PC-9 (cell line): Measurements from ENCODE around the gene STARD13. TPM values are rescaled to one million over a fixed set of nuclear protein-coding genes. Genes with fewer than 3 reads are reported as not detected.

Source experiments
- BruUV-seq: library from RNA; stranded (reverse); fragments of 400-500 nt; replicated peaks from 2 replicates; lab custom pipeline; 2021; lab: Mats Ljungman, UMichigan
- CTCF ChIA-PET: fragments of 300-600 bp; sonication (Branson Sonifier 250); formaldehyde crosslinking; loops from one replicate; lab custom pipeline; 2022; ENCODE audit warnings: antibody characterized with exemption; lab: Charles Lee
- POLR2A ChIA-PET: fragments of 300-600 bp; sonication (Branson Sonifier 250); formaldehyde crosslinking; loops from one replicate; lab custom pipeline; 2022; ENCODE audit warnings: antibody characterized with exemption; ENCODE audit not compliant: unreplicated experiment; lab: Charles Lee
- DNase-seq, 2 experiments: peaks; one replicate each; pipeline versions ENCODE4 v3.0.0 to v3.0.0-alpha.2; 2015 to 2022; ENCODE audit warnings: mixed read lengths in 1 of 2
- H2AFZ ChIP-seq: fragments of 200-600 bp; sonication (generic); 2 replicates; pipeline ENCODE4 v1.8.1; 2017; ENCODE audit warnings: antibody characterized with exemption
- H3F3A ChIP-seq: fragments of 200-600 bp; sonication (generic); 2 replicates; pipeline ENCODE4 v1.8.1; 2017; ENCODE audit warnings: antibody characterized with exemption, mild to moderate bottlenecking, low read depth; ENCODE audit not compliant: insufficient read depth
- H3K27ac ChIP-seq: fragments of 200-600 bp; sonication (generic); 2 replicates; pipeline ENCODE4 v1.6.1; 2016; ENCODE audit warnings: mixed run types
- H3K27me3 ChIP-seq: fragments of 200-600 bp; sonication (generic); 2 replicates; pipeline ENCODE4 v1.6.1; 2016; ENCODE audit warnings: low read depth, mixed run types; ENCODE audit not compliant: insufficient read depth
- H3K36me3 ChIP-seq: fragments of 200-600 bp; sonication (generic); 2 replicates; pipeline ENCODE4 v1.6.1; 2016; ENCODE audit warnings: low read depth, mixed run types
- H3K4me1 ChIP-seq: fragments of 200-600 bp; sonication (generic); replicated peaks from 2 replicates; pipeline ENCODE4 v1.6.1; 2016; ENCODE audit warnings: mixed run types; ENCODE audit not compliant: insufficient read depth
- H3K4me2 ChIP-seq: fragments of 200-600 bp; sonication (generic); 2 replicates; pipeline ENCODE4 v1.6.1; 2017; ENCODE audit warnings: mixed run types
- H3K4me3 ChIP-seq: fragments of 200-600 bp; sonication (generic); 2 replicates; pipeline ENCODE4 v1.6.1; 2016; ENCODE audit warnings: mixed run types
- H3K79me2 ChIP-seq: fragments of 200-600 bp; sonication (generic); 2 replicates; pipeline ENCODE4 v1.6.1; 2017; ENCODE audit warnings: low read depth, mixed run types
- H3K9me2 ChIP-seq: fragments of 200-600 bp; sonication (generic); 2 replicates; pipeline ENCODE4 v1.8.1; 2017; ENCODE audit warnings: mild to moderate bottlenecking; ENCODE audit not compliant: insufficient read depth
- H3K9me3 ChIP-seq: fragments of 200-600 bp; sonication (generic); 2 replicates; pipeline ENCODE4 v1.8.1; 2016; ENCODE audit warnings: low read depth; ENCODE audit not compliant: insufficient read depth
- H4K20me1 ChIP-seq: fragments of 200-600 bp; sonication (generic); 2 replicates; pipeline ENCODE4 v1.8.1; 2017; ENCODE audit not compliant: insufficient read depth
- EZH2 ChIP-seq: fragments of 200-600 bp; sonication (generic); IDR thresholded peaks from 2 replicates; pipeline ENCODE4 v1.8.0; 2017; ENCODE audit warnings: antibody characterized with exemption, low read depth
- intact Hi-C: fragments of 100-400 bp; cut with micrococcal nuclease; formaldehyde crosslinking; loops from one replicate; pipeline ENCODE4 v1.10.0; 2022; ENCODE audit not compliant: unreplicated experiment
- total RNA-seq: library from RNA; stranded (reverse); gene quantifications from 2 replicates; pipeline ENCODE4 v1.2.3, GENCODE V29; 2021
- TF ChIP-seq, protein P1 (sequence below): fragments of 200-600 bp; sonication (generic); conservative IDR thresholded peaks from 2 replicates; pipeline ENCODE4 v1.6.1; 2017; ENCODE audit warnings: mixed run types, antibody characterized with exemption, mild to moderate bottlenecking, moderate library complexity

STARD13 gene
- total RNA-seq, 1 experiment from 2014 or later: 19.6 TPM

- DNase-seq: peak in 1 of 2 experiments; percentile 40
- Histone ChIP-seq H3K9me2 (no peaks in the 10 kb centered on the region), H3K27ac (no peak overlapping the region), H3F3A (no peaks in the 10 kb centered on the region), H3K4me2 (peak overlapping the region; percentile 4; the same call in 1 of the 2 replicates), H3K9me3 (peaks cover 6% of the 10 kb centered on the region; the same call in 1 of the 2 replicates), H2AFZ (no peak overlapping the region), H3K4me1 (peaks cover 18% of the 10 kb centered on the region), H3K36me3 (peaks cover 25% of the 10 kb centered on the region), H3K27me3 (no peaks in the 10 kb centered on the region), H4K20me1 (no peaks in the 10 kb centered on the region), H3K4me3 (no peak overlapping the region), H3K79me2 (peaks cover 68% of the 10 kb centered on the region)
- TF ChIP-seq, protein P1, sequence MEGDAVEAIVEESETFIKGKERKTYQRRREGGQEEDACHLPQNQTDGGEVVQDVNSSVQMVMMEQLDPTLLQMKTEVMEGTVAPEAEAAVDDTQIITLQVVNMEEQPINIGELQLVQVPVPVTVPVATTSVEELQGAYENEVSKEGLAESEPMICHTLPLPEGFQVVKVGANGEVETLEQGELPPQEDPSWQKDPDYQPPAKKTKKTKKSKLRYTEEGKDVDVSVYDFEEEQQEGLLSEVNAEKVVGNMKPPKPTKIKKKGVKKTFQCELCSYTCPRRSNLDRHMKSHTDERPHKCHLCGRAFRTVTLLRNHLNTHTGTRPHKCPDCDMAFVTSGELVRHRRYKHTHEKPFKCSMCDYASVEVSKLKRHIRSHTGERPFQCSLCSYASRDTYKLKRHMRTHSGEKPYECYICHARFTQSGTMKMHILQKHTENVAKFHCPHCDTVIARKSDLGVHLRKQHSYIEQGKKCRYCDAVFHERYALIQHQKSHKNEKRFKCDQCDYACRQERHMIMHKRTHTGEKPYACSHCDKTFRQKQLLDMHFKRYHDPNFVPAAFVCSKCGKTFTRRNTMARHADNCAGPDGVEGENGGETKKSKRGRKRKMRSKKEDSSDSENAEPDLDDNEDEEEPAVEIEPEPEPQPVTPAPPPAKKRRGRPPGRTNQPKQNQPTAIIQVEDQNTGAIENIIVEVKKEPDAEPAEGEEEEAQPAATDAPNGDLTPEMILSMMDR: no peak
- no peak for TF ChIP-seq EZH2
- BruUV-seq: no TSS peak
- ChIA-PET CTCF (no interaction called here), POLR2A (no interaction called here)
- intact Hi-C loops: no loop called here
Measured at GRCh38 chr13:33270895-33271538, 14.5 kb downstream of the STARD13 start.

DNA sequence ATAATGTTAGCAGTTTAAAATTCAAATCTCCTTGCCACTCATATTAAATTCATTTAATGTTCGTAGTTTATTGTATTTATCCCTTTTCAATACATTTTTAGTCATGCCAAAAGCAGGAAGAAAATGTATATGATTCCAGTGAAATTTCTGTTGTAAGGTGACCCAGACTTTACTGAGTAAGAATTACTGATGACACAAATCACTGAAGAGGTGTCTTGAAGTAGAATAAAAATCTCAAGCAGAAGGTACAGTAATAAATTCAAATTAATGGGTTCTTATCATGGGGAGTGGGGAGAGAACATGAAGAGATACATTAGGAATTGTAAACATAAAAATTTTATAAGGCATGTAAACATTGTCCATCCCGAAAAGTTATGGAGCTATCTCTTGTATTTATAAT is 19.9 kb downstream of the STARD13 start:
- Histone ChIP-seq H3K9me2 (no peaks in the 10 kb centered on the region), H3K79me2 (peaks cover 57% of the 10 kb centered on the region), H3K4me2 (peak overlapping the region; percentile 25; the same call in 1 of the 2 replicates), H3K27me3 (no peaks in the 10 kb centered on the region), H2AFZ (no peak overlapping the region), H3F3A (peaks cover 24% of the 10 kb centered on the region), H3K4me1 (peaks cover 48% of the 10 kb centered on the region), H3K9me3 (no peaks in the 10 kb centered on the region), H3K36me3 (peaks cover 13% of the 10 kb centered on the region; the same call in 1 of the 2 replicates), H3K4me3 (no peak overlapping the region), H3K27ac (peak overlapping the region; percentile 13; the same call in 1 of the 2 replicates), H4K20me1 (no peaks in the 10 kb centered on the region)
- POLR2A ChIA-PET: no interaction called here
- intact Hi-C loops: no loop called here
- BruUV-seq: no TSS peak
- CTCF ChIA-PET: no interaction called here
- no peak for DNase-seq
- no peak for TF ChIP-seq EZH2
- TF ChIP-seq, protein P1: no peak

DNA sequence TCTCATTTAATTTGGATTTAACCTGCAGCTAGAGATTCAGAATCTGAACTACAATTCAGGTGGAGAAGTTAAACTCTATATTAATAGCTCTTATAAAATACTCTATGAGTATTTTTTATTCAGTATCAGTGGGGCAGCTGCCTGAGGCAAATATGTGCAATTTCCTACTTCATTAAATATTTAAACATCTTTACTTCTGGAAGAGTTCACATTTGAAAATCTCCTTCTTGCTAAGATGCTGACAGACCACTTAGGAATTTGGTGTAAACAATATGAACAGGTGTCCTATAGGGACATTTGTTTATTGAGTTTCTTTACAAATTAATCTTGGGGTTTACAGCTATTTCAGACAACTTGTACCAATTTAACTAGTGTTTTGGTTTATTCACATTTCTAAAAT is 20.4 kb downstream of the STARD13 start:
- no TSS peak for BruUV-seq
- intact Hi-C loops: no loop called here
- Histone ChIP-seq H3K9me3 (no peaks in the 10 kb centered on the region), H3K27me3 (no peaks in the 10 kb centered on the region), H3K4me1 (peaks cover 46% of the 10 kb centered on the region), H3F3A (peaks cover 24% of the 10 kb centered on the region), H3K27ac (peak overlapping the region; percentile 13; the same call in 1 of the 2 replicates), H4K20me1 (no peaks in the 10 kb centered on the region), H3K9me2 (no peaks in the 10 kb centered on the region), H3K4me2 (peak overlapping the region; percentile 25), H3K36me3 (peaks cover 13% of the 10 kb centered on the region; the same call in 1 of the 2 replicates), H3K4me3 (no peak overlapping the region), H2AFZ (no peak overlapping the region), H3K79me2 (peaks cover 61% of the 10 kb centered on the region)
- DNase-seq: peak in 1 of 2 experiments; percentile 83
- ChIA-PET POLR2A (no interaction called here), CTCF (no interaction called here)
- TF ChIP-seq EZH2: no peak
- TF ChIP-seq, protein P1: no peak
